ENCODE measurements around the gene GFRA3. TPM values are rescaled to one million over a fixed set of nuclear protein-coding genes. Genes with fewer than 3 reads are reported as not detected.

Gene GFRA3
- total RNA-seq, 1 experiment from 2014 or later = not detected

DNA sequence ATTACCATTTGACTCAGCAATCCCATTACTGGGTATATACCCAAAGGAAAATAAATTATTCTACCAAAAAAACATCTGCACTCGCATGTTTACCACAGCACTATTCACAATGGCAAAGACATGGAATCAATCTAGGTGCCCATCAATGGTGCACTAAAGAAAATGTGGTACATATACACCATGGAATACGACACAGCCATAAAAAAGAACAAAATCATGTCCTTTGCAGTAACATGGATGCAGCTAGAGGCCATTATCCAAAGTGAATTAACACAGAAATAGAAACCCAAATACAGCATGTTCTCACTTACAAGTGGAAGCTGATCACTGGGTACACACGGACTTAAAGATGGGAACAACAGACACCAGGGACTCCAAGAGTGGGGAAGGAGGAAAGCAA is 63.4 kb downstream of the GFRA3 start:
- H3K9me3 ChIP-seq (replicated peaks) = no peaks in the 10 kb centered on the region
- H3K36me3 ChIP-seq = peaks cover 49% of the 10 kb centered on the region
- H3K4me1 ChIP-seq (replicated peaks) = peaks cover 12% of the 10 kb centered on the region
- H3K4me3 ChIP-seq = no peak overlapping the region
- H3K27ac ChIP-seq = no peak overlapping the region
- no peak for DNase-seq (ENCODE audit: low read depth in 1 of 2, low spot score in 2 of 2)
- H3K27me3 ChIP-seq (replicated peaks) = no peaks in the 10 kb centered on the region

Other genes starting within 250 kb of the GFRA3 start
- gene FAM13B, start 241.5 kb downstream of the GFRA3 start, total RNA-seq (2014; rRNA removed; shearing (Covaris generic)) = 21.6 and 32.7 TPM in 2 replicates
- gene WNT8A, start 190.6 kb downstream of the GFRA3 start, total RNA-seq (2014; rRNA removed; shearing (Covaris generic)) = not detected in 2 replicates
- gene NME5, start 135.2 kb downstream of the GFRA3 start, total RNA-seq (2014; rRNA removed; shearing (Covaris generic)) = not detected in 2 replicates
- 47.3 and 90.0 TPM in 2 replicates for gene BRD8, start 96.0 kb downstream of the GFRA3 start, total RNA-seq (2014; rRNA removed; shearing (Covaris generic))
- 113 and 152 TPM in 2 replicates for gene KIF20A, start 95.5 kb downstream of the GFRA3 start, total RNA-seq (2014; rRNA removed; shearing (Covaris generic))
- 56.3 and 70.7 TPM in 2 replicates for gene CDC23, start 61.3 kb downstream of the GFRA3 start, total RNA-seq (2014; rRNA removed; shearing (Covaris generic))
- gene CDC25C, start 57.2 kb upstream of the GFRA3 start, total RNA-seq (2014; rRNA removed; shearing (Covaris generic)) = 36.5 and 40.0 TPM in 2 replicates
- gene FAM53C, start 63.6 kb upstream of the GFRA3 start, total RNA-seq (2014; rRNA removed; shearing (Covaris generic)) = 42.0 and 63.6 TPM in 2 replicates
- gene KDM3B, start 78.1 kb upstream of the GFRA3 start, total RNA-seq (2014; rRNA removed; shearing (Covaris generic)) = 48.0 and 64.8 TPM in 2 replicates
- gene REEP2, start 164.4 kb upstream of the GFRA3 start, total RNA-seq (2014; rRNA removed; shearing (Covaris generic)) = 0.21 TPM in 1 of 2 replicates, not detected in the other
- 3.2 and 4.8 TPM in 2 replicates for gene EGR1, start 190.9 kb upstream of the GFRA3 start, total RNA-seq (2014; rRNA removed; shearing (Covaris generic))